ENCODE results near the gene TDRD5.

GRCh38 chr1:179661018-179661417 lies 69.4 kb downstream of the TDRD5 start:
- TF ChIP-seq CTCF (IDR thresholded peaks at IDR 0.05) (no peak), POLR2A (IDR thresholded peaks at IDR 0.05) (no peak)
